GM23338 (cell line): ENCODE data around the gene KIAA1217. TPM values are rescaled to one million over a fixed set of nuclear protein-coding genes. Genes with fewer than 3 reads are reported as not detected.

Source experiments
- ATAC-seq: fragments of 200-7000 bp; cut with Tn5 transposase; 3 replicates; pipeline ENCODE4 v1.9.1; 2020
- DNase-seq: peaks from one replicate; pipeline ENCODE4 v3.0.0-alpha.2; 2015; ENCODE audit warnings: low spot score
- H2AFZ ChIP-seq: fragments of 200-600 bp; sonication (generic); 2 replicates; pipeline ENCODE4 v1.8.0; 2016; ENCODE audit warnings: antibody characterized with exemption, mild to moderate bottlenecking, moderate library complexity
- H3F3A ChIP-seq: fragments of 200-600 bp; sonication (generic); replicated peaks from 2 replicates; pipeline ENCODE4 v1.8.0; 2017; ENCODE audit warnings: antibody characterized with exemption, mixed run types, low read depth
- H3K27ac ChIP-seq: fragments of 200-600 bp; sonication (generic); 2 replicates; pipeline ENCODE4 v1.6.1; 2016; ENCODE audit warnings: low read depth
- H3K27me3 ChIP-seq: fragments of 200-600 bp; sonication (generic); 2 replicates; pipeline ENCODE4 v1.8.0; 2016; ENCODE audit warnings: mild to moderate bottlenecking, mixed run types, moderate library complexity; ENCODE audit not compliant: insufficient read depth
- H3K36me3 ChIP-seq: fragments of 200-600 bp; sonication (generic); 2 replicates; pipeline ENCODE4 v1.8.0; 2016; ENCODE audit warnings: mild to moderate bottlenecking; ENCODE audit not compliant: insufficient read depth
- H3K4me1 ChIP-seq: fragments of 200-600 bp; sonication (generic); 2 replicates; pipeline ENCODE4 v1.8.0; 2016; ENCODE audit warnings: mild to moderate bottlenecking, moderate library complexity; ENCODE audit not compliant: insufficient read depth
- H3K4me2 ChIP-seq: fragments of 200-600 bp; sonication (generic); 2 replicates; pipeline ENCODE4 v1.7.1; 2017; ENCODE audit warnings: mixed run types
- H3K4me3 ChIP-seq: fragments of 200-600 bp; sonication (generic); 2 replicates; pipeline ENCODE4 v1.6.1; 2016; ENCODE audit warnings: mixed run types
- H3K79me2 ChIP-seq: fragments of 200-600 bp; sonication (generic); replicated peaks from 2 replicates; pipeline ENCODE4 v1.8.0; 2017; ENCODE audit warnings: mild to moderate bottlenecking; ENCODE audit not compliant: insufficient read depth
- H3K9me2 ChIP-seq: fragments of 200-600 bp; sonication (generic); 2 replicates; pipeline ENCODE4 v1.8.0; 2017; ENCODE audit not compliant: insufficient read depth
- H4K20me1 ChIP-seq: fragments of 200-600 bp; sonication (generic); replicated peaks from 2 replicates; pipeline ENCODE4 v1.8.0; 2017; ENCODE audit warnings: mild to moderate bottlenecking; ENCODE audit not compliant: insufficient read depth
- H3K27ac Mint-ChIP-seq: 2 replicates; pipeline ENCODE4 v1.8.0; 2020; ENCODE audit warnings: inconsistent platforms, mild to moderate bottlenecking, moderate library complexity, mixed read lengths
- H3K27me3 Mint-ChIP-seq: 3 replicates; pipeline ENCODE4 v1.8.0; 2022; ENCODE audit warnings: low read depth, mild to moderate bottlenecking, moderate library complexity, mixed read lengths, inconsistent platforms; ENCODE audit not compliant: insufficient read depth, poor library complexity
- H3K36me3 Mint-ChIP-seq: 3 replicates; pipeline ENCODE4 v1.8.0; 2021; ENCODE audit warnings: low read depth, mild to moderate bottlenecking, inconsistent platforms, moderate library complexity, mixed read lengths
- H3K4me1 Mint-ChIP-seq: 3 replicates; pipeline ENCODE4 v1.8.0; 2020; ENCODE audit warnings: mild to moderate bottlenecking, inconsistent platforms, mixed read lengths
- H3K4me3 Mint-ChIP-seq: 3 replicates; pipeline ENCODE4 v1.8.0; 2021; ENCODE audit warnings: moderate library complexity, mild to moderate bottlenecking, inconsistent platforms, mixed read lengths
- H3K9me3 Mint-ChIP-seq: 3 replicates; pipeline ENCODE4 v1.8.0; 2020; ENCODE audit warnings: moderate library complexity, mild to moderate bottlenecking, inconsistent platforms, mixed read lengths
- CREB1 ChIP-seq: fragments of 250-450 bp; sonication (Bioruptor Pico); IDR thresholded peaks from 2 replicates; pipeline ENCODE4 v1.5.0; 2020; ENCODE audit warnings: low read depth, mild to moderate bottlenecking, moderate library complexity
- CTCF ChIP-seq, 2 experiments: fragments of 200-600 bp in 1 of 2; sonication (generic) in 1 of 2; conservative IDR thresholded peaks; 2 replicates each; pipeline versions ENCODE4 v1.5.1 to v1.6.1; 2016 to 2017; ENCODE audit warnings: antibody characterized with exemption in 2 of 2, low read depth in 2 of 2, mild to moderate bottlenecking in 2 of 2, moderate library complexity in 1 of 2
- ETS1 ChIP-seq: IDR thresholded peaks from 2 replicates; pipeline ENCODE4 v1.6.1; 2016; ENCODE audit warnings: antibody characterized with exemption
- EZH2 ChIP-seq: fragments of 200-600 bp; sonication (generic); IDR thresholded peaks from one replicate; pipeline ENCODE4 v1.8.0; 2017; ENCODE audit warnings: antibody characterized with exemption, mild to moderate bottlenecking, low read depth; ENCODE audit not compliant: unreplicated experiment
- EZH2phosphoT487 ChIP-seq: fragments of 200-600 bp; sonication (generic); IDR thresholded peaks from one replicate; pipeline ENCODE4 v1.8.1; 2018; ENCODE audit warnings: antibody characterized with exemption; ENCODE audit not compliant: unreplicated experiment
- JUNB ChIP-seq: IDR thresholded peaks from one replicate; pipeline ENCODE4 v1.6.1; 2016; ENCODE audit warnings: antibody characterized with exemption; ENCODE audit not compliant: unreplicated experiment
- NANOG ChIP-seq: IDR thresholded peaks from 2 replicates; pipeline ENCODE4 v1.6.1; 2016; ENCODE audit warnings: antibody characterized with exemption, borderline replicate concordance
- POLR2AphosphoS5 ChIP-seq: IDR thresholded peaks from 2 replicates; pipeline ENCODE4 v1.6.1; 2016; ENCODE audit warnings: antibody characterized with exemption, low read depth
- REST ChIP-seq: IDR thresholded peaks from one replicate; pipeline ENCODE4 v1.6.1; 2018; ENCODE audit warnings: antibody characterized with exemption; ENCODE audit not compliant: unreplicated experiment
- STAT1 ChIP-seq: IDR thresholded peaks from one replicate; pipeline ENCODE4 v1.6.1; 2016; ENCODE audit warnings: antibody characterized with exemption; ENCODE audit not compliant: unreplicated experiment
- ZNF114 ChIP-seq: fragments of 250-450 bp; sonication (Bioruptor Pico); IDR thresholded peaks from 2 replicates; pipeline ENCODE4 v1.5.0; 2020; ENCODE audit warnings: mild to moderate bottlenecking, moderate library complexity
- ZNF331 ChIP-seq: fragments of 250-450 bp; sonication (Bioruptor Pico); IDR thresholded peaks from 2 replicates; pipeline ENCODE4 v1.5.0; 2020; ENCODE audit warnings: low read depth, mild to moderate bottlenecking, moderate library complexity
- ZNF462 ChIP-seq: fragments of 250-450 bp; sonication (Bioruptor Pico); IDR thresholded peaks from 2 replicates; pipeline ENCODE4 v1.5.0; 2020; ENCODE audit warnings: mild to moderate bottlenecking, moderate library complexity
- polyA plus RNA-seq: library from polyadenylated mRNA; unstranded; fragments of >200 nt; fragmentation: Nextera tagmentation; extraction: Ambion mirVana; gene quantifications from 2 replicates; pipeline ENCODE4 v1.2.1, GENCODE V29; 2016
- total RNA-seq: library from RNA; depleted of rRNA; stranded (reverse); fragments of >200 nt; shearing (Covaris generic); gene quantifications from 2 replicates; pipeline ENCODE4 v1.2.3, GENCODE V29; 2014

KIAA1217 gene
- total and polyA plus RNA-seq, 2 experiments from 2014 or later: 6.4 to 9.1 TPM

- H3K4me1 Mint-ChIP-seq: peaks cover 45% of the 10 kb centered on the region
- peak overlapping the region; percentile 15; the same call in 1 of the 2 replicates for H3K4me2 ChIP-seq
- peak overlapping the region; percentile 37 for H3K27ac Mint-ChIP-seq
Measured at GRCh38 chr10:24256619-24257107, 47.7 kb downstream of the KIAA1217 start.

More at GRCh38 chr10:24256619-24257107, 47.7 kb downstream of the KIAA1217 start:
- H2AFZ ChIP-seq: no peak overlapping the region
- ATAC-seq: no peak
- no peaks in the 10 kb centered on the region for H3F3A ChIP-seq
- H3K27ac ChIP-seq: peak overlapping the region; percentile 3; the same call in 1 of the 2 replicates
- TF ChIP-seq EZH2: no peak
- TF ChIP-seq ETS1: no peak
- TF ChIP-seq STAT1: no peak
- TF ChIP-seq REST: no peak
- TF ChIP-seq ZNF331 (CRISPR knock-in tag): no peak
- no peak for TF ChIP-seq POLR2AphosphoS5
- no peak for TF ChIP-seq ZNF114
- TF ChIP-seq EZH2phosphoT487: no peak
- no peak for TF ChIP-seq JUNB
- no peak for TF ChIP-seq CREB1 (CRISPR knock-in tag)
- TF ChIP-seq CTCF (conservative IDR thresholded peaks at IDR 0.05; ENCODE audit: low read depth in 2 of 2): no peak
- TF ChIP-seq NANOG: no peak
- TF ChIP-seq ZNF462: no peak
- H3K36me3 ChIP-seq: no peaks in the 10 kb centered on the region
- H3K27me3 Mint-ChIP-seq: peaks cover 8% of the 10 kb centered on the region
- H3K4me3 Mint-ChIP-seq: no peak overlapping the region
- H4K20me1 ChIP-seq: no peaks in the 10 kb centered on the region
- no peaks in the 10 kb centered on the region for H3K9me2 ChIP-seq
- peaks cover 40% of the 10 kb centered on the region for H3K4me1 ChIP-seq
- no peaks in the 10 kb centered on the region for H3K27me3 ChIP-seq
- no peak overlapping the region for H3K4me3 ChIP-seq
- no peak for DNase-seq
- no peaks in the 10 kb centered on the region for H3K36me3 Mint-ChIP-seq
- 0 out of 2 replicates have a peak, but pooled peaks cover 4% of the 10 kb centered on the region for H3K79me2 ChIP-seq
- no peaks in the 10 kb centered on the region for H3K9me3 Mint-ChIP-seq
